GM18502 (cell line): ENCODE results near the gene KTI12.

Source experiments
- ATAC-seq: cut with Tn5 transposase; IDR thresholded peaks from one replicate; pipeline ENCODE4 v1.9.1; 2021; ENCODE audit warnings: mild to moderate bottlenecking; ENCODE audit not compliant: unreplicated experiment, poor library complexity

KTI12 gene

GRCh38 chr1:51989582-51990477 is 43.8 kb downstream of the KTI12 start:
- no peak for ATAC-seq

GRCh38 chr1:51988254-51988653 is 45.4 kb downstream of the KTI12 start:
- ATAC-seq: no peak

GRCh38 chr1:51986718-51987117 is 46.9 kb downstream of the KTI12 start:
- no peak for ATAC-seq

- no peak for ATAC-seq
These were observed 51.4 kb downstream of the KTI12 start for GRCh38 chr1:51982161-51982560.
